ENCODE measurements around the gene SPSB2.

Gene SPSB2

GRCh38 chr12:6849976-6850560 lies 23.0 kb downstream of the SPSB2 start:
- DNase-seq: no peak

GRCh38 chr12:6849427-6849826 lies 23.7 kb downstream of the SPSB2 start:
- DNase-seq: no peak

GRCh38 chr12:6847676-6848075 lies 25.4 kb downstream of the SPSB2 start:
- no peak for DNase-seq

GRCh38 chr12:6846316-6846869 lies 26.7 kb downstream of the SPSB2 start:
- no peak for DNase-seq

GRCh38 chr12:6845395-6845794 lies 27.7 kb downstream of the SPSB2 start:
- DNase-seq: no peak

- DNase-seq: no peak
Observed at GRCh38 chr12:6843118-6843902, 29.8 kb downstream of the SPSB2 start.

GRCh38 chr12:6842075-6842474 lies 31.0 kb downstream of the SPSB2 start:
- no peak for DNase-seq

GRCh38 chr12:6840761-6841515 lies 32.2 kb downstream of the SPSB2 start, which contains the start of gene GNB3:
Gene GNB3 (plus strand): TSS chr12:6840925. CDS start chr12:6841288, 363 bp downstream.
- no peak for DNase-seq

GRCh38 chr12:6840330-6840729 lies 32.8 kb downstream of the SPSB2 start:
- no peak for DNase-seq

GRCh38 chr12:6839482-6840201 lies 33.5 kb downstream of the SPSB2 start:
- peak; percentile 14 for DNase-seq

GRCh38 chr12:6838854-6839253 lies 34.2 kb downstream of the SPSB2 start:
- no peak for DNase-seq

- no peak for DNase-seq
Observed at GRCh38 chr12:6837370-6838060, 35.6 kb downstream of the SPSB2 start.

GRCh38 chr12:6836851-6837250 lies 36.3 kb downstream of the SPSB2 start:
- DNase-seq: no peak

- no peak for DNase-seq
Observed at GRCh38 chr12:6834873-6835272, 38.2 kb downstream of the SPSB2 start.

- DNase-seq: no peak
Observed at GRCh38 chr12:6834254-6834653, 38.8 kb downstream of the SPSB2 start.

GRCh38 chr12:6833189-6833890 lies 39.8 kb downstream of the SPSB2 start:
- no peak for DNase-seq

GRCh38 chr12:6832125-6832524 lies 41.0 kb downstream of the SPSB2 start:
- DNase-seq: no peak

GRCh38 chr12:6831450-6831995 lies 41.6 kb downstream of the SPSB2 start:
- DNase-seq: no peak

GRCh38 chr12:6830999-6831398 lies 42.1 kb downstream of the SPSB2 start:
- DNase-seq: no peak

- no peak for DNase-seq
Observed at GRCh38 chr12:6830286-6830890, 42.7 kb downstream of the SPSB2 start.
